B cell (primary cell): Measurements from ENCODE around the gene SCN1B. TPM values are rescaled to one million over a fixed set of nuclear protein-coding genes. Genes with fewer than 3 reads are reported as not detected.

Experiments
- ATAC-seq: fragments of 200-7000 bp; cut with Tn5 transposase; one replicate; pipeline ENCODE4 v1.10.0; 2021; ENCODE audit warnings: low read depth, mild to moderate bottlenecking, moderate number of reproducible peaks, moderate library complexity
- CTCF ChIA-PET: fragments of 350-600 bp; sonication (Branson Sonifier 250); formaldehyde crosslinking; loops from one replicate; lab custom pipeline; 2021; ENCODE audit warnings: antibody characterized with exemption, inconsistent platforms; lab: Charles Lee
- POLR2A ChIA-PET: fragments of 350-600 bp; sonication (Branson Sonifier 250); formaldehyde crosslinking; loops from one replicate; lab custom pipeline; 2021; ENCODE audit warnings: antibody characterized with exemption; lab: Charles Lee
- DNase-seq: peaks from one replicate; pipeline ENCODE4 v3.0.0; 2013
- H2AFZ ChIP-seq: 2 replicates; pipeline ENCODE4 v1.6.1; 2012; ENCODE audit warnings: mild to moderate bottlenecking, low read depth, low read length; ENCODE audit not compliant: insufficient read depth, poor library complexity, severe bottlenecking
- H3K27ac ChIP-seq, 2 donors: 1 replicate in 1 of 2; 2 replicates in 1 of 2; pipeline ENCODE4 v1.5.1; 2012 to 2013; ENCODE audit warnings: low read length in 2 of 2, mild to moderate bottlenecking in 2 of 2, moderate library complexity in 1 of 2
- H3K27me3 ChIP-seq, 4 experiments: fragments of 200-600 bp in 1 of 4; sonication (generic) in 1 of 4; replicated peaks in 1 of 4; 1 replicate in 2 of 4; 2 replicates in 2 of 4; pipeline versions ENCODE4 v1.6.1 to v1.7.0; 2013 to 2016; ENCODE audit warnings: low read length in 3 of 4, mild to moderate bottlenecking in 2 of 4, mixed read lengths in 1 of 4, moderate library complexity in 1 of 4; ENCODE audit not compliant: insufficient read depth in 4 of 4, control insufficient read depth in 3 of 4; ENCODE audit errors: control extremely low read depth in 1 of 4
- H3K36me3 ChIP-seq, 2 experiments: replicated peaks in 1 of 2; 1 replicate in 1 of 2; 2 replicates in 1 of 2; pipeline versions ENCODE4 v1.6.1 to v1.7.1; 2013; ENCODE audit warnings: low read length in 1 of 2; ENCODE audit not compliant: insufficient read depth in 2 of 2, control insufficient read depth in 1 of 2; ENCODE audit errors: control extremely low read depth in 1 of 2, extremely low read depth in 1 of 2
- H3K4me1 ChIP-seq, 2 donors: fragments of 200-600 bp in 1 of 2; sonication (generic) in 1 of 2; 1 replicate in 1 of 2; 2 replicates in 1 of 2; pipeline versions ENCODE4 v1.5.1 to v1.6.1; 2013 to 2017; ENCODE audit warnings: low read length in 2 of 2; ENCODE audit not compliant: control insufficient read depth in 2 of 2, insufficient read depth in 2 of 2
- H3K4me2 ChIP-seq: replicated peaks from 2 replicates; pipeline ENCODE3; 2012; ENCODE audit warnings: mild to moderate bottlenecking, low read depth, low read length; ENCODE audit not compliant: poor library complexity, severe bottlenecking
- H3K4me3 ChIP-seq, 5 experiments: fragments of 200-600 bp in 1 of 5; sonication (generic) in 1 of 5; 1 replicate in 3 of 5; 2 replicates in 2 of 5; pipeline versions ENCODE4 v1.5.1 to v1.7.0; 2011 to 2016; ENCODE audit warnings: low read length in 4 of 5, mild to moderate bottlenecking in 4 of 5, low read depth in 2 of 5, control low read depth in 1 of 5, moderate library complexity in 1 of 5; ENCODE audit not compliant: insufficient read depth in 1 of 5; ENCODE audit errors: control extremely low read depth in 1 of 5, extremely low read depth in 1 of 5
- H3K79me2 ChIP-seq: fragments of 200-600 bp; sonication (generic); one replicate; pipeline ENCODE4 v1.6.0; 2016; ENCODE audit warnings: low read length; ENCODE audit not compliant: control insufficient read depth, insufficient read depth
- H3K9ac ChIP-seq: fragments of 200-600 bp; sonication (generic); 2 replicates; pipeline ENCODE4 v1.6.1; 2017; ENCODE audit warnings: mild to moderate bottlenecking, low read length, moderate library complexity
- H3K9me3 ChIP-seq, 3 donors: one replicate each; pipeline versions ENCODE4 v1.6.1 to v1.7.1; 2013; ENCODE audit warnings: low read length in 2 of 3; ENCODE audit not compliant: control insufficient read depth in 2 of 3, insufficient read depth in 1 of 3; ENCODE audit errors: control extremely low read depth in 1 of 3
- H4K20me1 ChIP-seq: 2 replicates; pipeline ENCODE4 v1.6.0; 2012; ENCODE audit warnings: mild to moderate bottlenecking, low read length; ENCODE audit not compliant: insufficient read depth, control insufficient read depth, poor library complexity, severe bottlenecking
- H3K27ac Mint-ChIP-seq: one replicate; pipeline ENCODE4 v1.8.0; 2021; ENCODE audit warnings: mixed read lengths
- H3K27me3 Mint-ChIP-seq: one replicate; pipeline ENCODE4 v1.8.0; 2021; ENCODE audit warnings: mixed read lengths
- H3K4me1 Mint-ChIP-seq: one replicate; pipeline ENCODE4 v1.8.0; 2021; ENCODE audit warnings: mixed read lengths
- H3K4me3 Mint-ChIP-seq: one replicate; pipeline ENCODE4 v1.8.0; 2021; ENCODE audit warnings: mixed read lengths
- H3K9me3 Mint-ChIP-seq: one replicate; pipeline ENCODE4 v1.8.0; 2022; ENCODE audit warnings: mixed read lengths; ENCODE audit not compliant: insufficient read depth
- EZH2 ChIP-seq: IDR thresholded peaks from 2 replicates; pipeline ENCODE4 v1.6.1; 2012; ENCODE audit warnings: borderline replicate concordance, low read depth, mild to moderate bottlenecking, moderate library complexity, low read length; ENCODE audit not compliant: insufficient read depth, poor library complexity, severe bottlenecking
- WGBS: methylation state at CpG from one replicate; pipeline ENCODE4 v1.1.5; 2013; ENCODE audit warnings: missing lambda C conversion rate; ENCODE audit not compliant: insufficient coverage; 5-methylcytosine and 5-hydroxymethylcytosine counted together
- intact Hi-C: fragments of 100-400 bp; cut with micrococcal nuclease; formaldehyde crosslinking; loops from one replicate; pipeline ENCODE4 v1.10.0; 2022
- polyA plus RNA-seq: library from polyadenylated mRNA; depleted of rRNA; stranded (reverse); fragments of >200 nt; gene quantifications from 2 replicates; pipeline ENCODE4 v1.2.3, GENCODE V29; 2012
- total RNA-seq, 2 donors: library from RNA; stranded (reverse); fragments of 120-200 nt in 1 of 2; gene quantifications; 1 replicate in 1 of 2; 2 replicates in 1 of 2; pipeline versions ENCODE4 v1.2.3 to v1.2.4, GENCODE V29; 2013 to 2022
- TF ChIP-seq, protein P1 (sequence below): fragments of 200-600 bp; IDR thresholded peaks from one replicate; pipeline ENCODE4 v1.8.0; 2022; ENCODE audit warnings: antibody characterized with exemption, mild to moderate bottlenecking

The SCN1B gene
- total and polyA plus RNA-seq, 2 donors (not counting 1 experiment from before 2014, with no cell fraction given): 0.52 to 0.72 TPM

DNA sequence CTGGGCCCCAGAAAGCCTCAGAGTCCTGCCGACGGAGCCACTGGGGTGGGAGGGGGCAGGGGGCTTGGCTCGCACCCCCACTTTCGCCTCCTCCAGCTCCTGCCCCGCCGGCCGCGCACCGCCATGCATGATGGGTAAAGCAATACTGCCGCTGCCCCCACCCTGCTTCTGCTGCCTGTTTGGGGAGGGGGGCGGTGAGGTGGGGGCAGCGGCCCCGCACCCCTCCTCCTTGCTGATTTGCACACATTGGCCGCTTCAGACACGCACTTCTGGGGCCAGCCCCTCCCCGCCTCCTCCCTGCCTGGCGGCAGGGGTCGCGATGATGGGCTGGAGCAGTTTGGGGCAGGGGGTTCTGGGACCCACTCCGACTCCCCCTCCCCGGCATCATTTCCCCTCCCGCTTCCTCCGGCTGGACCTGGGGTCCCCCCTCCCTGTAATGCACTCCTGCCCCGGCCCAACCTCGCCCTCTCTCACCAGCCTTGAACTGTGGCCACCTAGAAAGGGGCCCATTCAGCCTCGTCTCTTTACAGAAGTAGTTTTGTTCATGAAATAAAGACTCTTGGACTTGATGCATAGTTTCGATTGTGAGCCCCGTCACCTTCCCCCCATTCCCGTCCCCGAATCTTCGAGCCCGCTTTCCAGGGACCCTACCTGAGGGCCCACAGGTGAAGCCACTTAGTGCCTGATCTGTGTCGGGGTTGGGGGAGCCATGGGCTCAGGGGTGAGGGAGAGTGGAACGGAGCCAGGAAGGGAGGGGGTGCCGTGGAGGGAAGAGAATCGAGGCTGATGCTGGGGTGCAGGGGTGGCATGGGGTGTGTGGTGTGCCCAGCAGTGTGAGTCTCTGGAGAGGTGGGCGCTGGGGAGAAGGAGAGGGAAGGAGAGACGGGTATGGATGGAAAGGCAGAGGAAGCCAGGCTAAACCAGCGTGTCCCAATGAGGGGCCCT is 9.9 kb downstream of the SCN1B start:
- ChIA-PET CTCF (no interaction called here), POLR2A (no interaction called here)
- Histone ChIP-seq H3K4me3 (peak overlapping the region in 4 of 5 experiments; percentile 37 to 49 (median 44)), H4K20me1 (no peaks in the 10 kb centered on the region), H3K36me3 (no peaks in the 10 kb centered on the region), H3K27me3 (peaks cover 0 to 22% (median 7%) of the 10 kb centered on the region in 4 experiments), H3K9ac (peak overlapping the region; percentile 57), H3K79me2 (no peaks in the 10 kb centered on the region), H2AFZ (peak overlapping the region; percentile 74), H3K9me3 (no peaks in the 10 kb centered on the region), H3K4me2 (peak overlapping the region; percentile 90), H3K27ac (no peak overlapping the region), H3K4me1 (peaks cover 39 to 45% of the 10 kb centered on the region in 2 donors)
- Mint-ChIP-seq H3K27ac (peak overlapping the region; percentile 62), H3K9me3 (no peaks in the 10 kb centered on the region), H3K4me3 (peak overlapping the region; percentile 85), H3K27me3 (peaks cover 12% of the 10 kb centered on the region), H3K4me1 (peaks cover 45% of the 10 kb centered on the region)
- TF ChIP-seq EZH2: no peak
- TF ChIP-seq, protein P1, sequence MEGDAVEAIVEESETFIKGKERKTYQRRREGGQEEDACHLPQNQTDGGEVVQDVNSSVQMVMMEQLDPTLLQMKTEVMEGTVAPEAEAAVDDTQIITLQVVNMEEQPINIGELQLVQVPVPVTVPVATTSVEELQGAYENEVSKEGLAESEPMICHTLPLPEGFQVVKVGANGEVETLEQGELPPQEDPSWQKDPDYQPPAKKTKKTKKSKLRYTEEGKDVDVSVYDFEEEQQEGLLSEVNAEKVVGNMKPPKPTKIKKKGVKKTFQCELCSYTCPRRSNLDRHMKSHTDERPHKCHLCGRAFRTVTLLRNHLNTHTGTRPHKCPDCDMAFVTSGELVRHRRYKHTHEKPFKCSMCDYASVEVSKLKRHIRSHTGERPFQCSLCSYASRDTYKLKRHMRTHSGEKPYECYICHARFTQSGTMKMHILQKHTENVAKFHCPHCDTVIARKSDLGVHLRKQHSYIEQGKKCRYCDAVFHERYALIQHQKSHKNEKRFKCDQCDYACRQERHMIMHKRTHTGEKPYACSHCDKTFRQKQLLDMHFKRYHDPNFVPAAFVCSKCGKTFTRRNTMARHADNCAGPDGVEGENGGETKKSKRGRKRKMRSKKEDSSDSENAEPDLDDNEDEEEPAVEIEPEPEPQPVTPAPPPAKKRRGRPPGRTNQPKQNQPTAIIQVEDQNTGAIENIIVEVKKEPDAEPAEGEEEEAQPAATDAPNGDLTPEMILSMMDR: no peak
- DNase-seq (peak; percentile 47), ATAC-seq (peak; percentile 11)
- intact Hi-C loops: no loop called here
- WGBS: 3% methylated on average over 17 of the region's 39 CpGs
